Measurements from ENCODE around the gene MACROD1. TPM values are rescaled to one million over a fixed set of nuclear protein-coding genes. Genes with fewer than 3 reads are reported as not detected.

MACROD1 gene
- total and polyA plus RNA-seq, 10 of the 15 experiments (the other 5 are each of a cell fraction or from before 2014, with no cell fraction given), result 1.2 to 22.7 (median 11.3) TPM; not detected in 1

GRCh38 chr11:64101461-64101860 lies 64.5 kb downstream of the MACROD1 start:
- ChIA-PET CTCF (no interaction called here), SMC1A (ENCODE audit: uncharacterized antibody, unreplicated experiment) (no interaction called here), POLR2A (no interaction called here), RAD21 (ENCODE audit: unreplicated experiment) (no interaction called here)
- FAIRE-seq, result no peak
- no TSS peak for BruUV-seq (replicated peaks)
- in situ Hi-C loops (cut with MboI), result no loop called here
- intact Hi-C loops (cut with micrococcal nuclease; ENCODE audit: unreplicated experiment), result loop anchor here (5.0 kb wide), 1 partner anchor 46 kb away; no protein-coding TSS in a partner anchor
- no peaks in the 10 kb centered on the region; the same call in 1 of the 2 replicates for H3K4me1 ChIP-seq (ENCODE audit: control insufficient read depth, insufficient read depth, low read length)
- no peaks in the 10 kb centered on the region for H3K36me3 ChIP-seq (ENCODE audit: control insufficient read depth in 2 of 2, insufficient read depth in 2 of 2, low read length in 1 of 2)
- H3K79me2 ChIP-seq (ENCODE audit: control insufficient read depth, insufficient read depth, low read length), result no peaks in the 10 kb centered on the region
- no peak overlapping the region for H3K27ac ChIP-seq (ENCODE audit: control insufficient read depth, insufficient read depth)
- no peak overlapping the region for H3K4me2 ChIP-seq (ENCODE audit: control insufficient read depth, insufficient read depth)
- no peak overlapping the region for H3K9ac ChIP-seq (ENCODE audit: control insufficient read depth, insufficient read depth, low read length)
- H4K20me1 ChIP-seq (ENCODE audit: control insufficient read depth, insufficient read depth), result no peaks in the 10 kb centered on the region
- H3K4me3 ChIP-seq, result no peak overlapping the region
- TF ChIP-seq ATF3 (IDR thresholded peaks at IDR 0.05; ENCODE audit: borderline replicate concordance, extremely low read depth, low read depth, low read length) (no peak), JUNB (IDR thresholded peaks at IDR 0.05) (no peak), CEBPB (IDR thresholded peaks at IDR 0.05; ENCODE audit: borderline replicate concordance in 1 of 2, low read depth in 2 of 2, low read length in 2 of 2) (no peak), ATF2 (IDR thresholded peaks at IDR 0.05; ENCODE audit: low read length) (no peak), BCL11A (IDR thresholded peaks at IDR 0.05; ENCODE audit: low read depth, low read length) (no peak), NR2F1 (conservative IDR thresholded peaks at IDR 0.05) (no peak), PBX3 (IDR thresholded peaks at IDR 0.05; ENCODE audit: insufficient replicate concordance, low read depth, low read length) (no peak)
- ATAC-seq, result no peak
- no peaks in the 10 kb centered on the region for H3K9me3 ChIP-seq (replicated peaks; ENCODE audit: control insufficient read depth, insufficient read depth, low read length)
- 77% methylated on average over 19 of the region's 19 CpGs for WGBS (ENCODE audit: insufficient coverage, insufficient replicate concordance, low lambda C conversion rate, missing lambda C conversion rate)
- H2AFZ ChIP-seq (ENCODE audit: control insufficient read depth, low read depth, low read length), result no peak overlapping the region
- DNase-seq (ENCODE audit: low read depth, low spot score), result no peak
- H3K27me3 ChIP-seq (replicated peaks in 1 of 2; ENCODE audit: control insufficient read depth in 2 of 2, insufficient read depth in 2 of 2, low read length in 1 of 2), result no peaks in the 10 kb centered on the region; a peak in 1 of 4 replicates

All from GM12878 (cell line).